Tibial nerve (tissue), 4 donors: ENCODE results near the gene CACNA1E. TPM values are rescaled to one million over a fixed set of nuclear protein-coding genes. Genes with fewer than 3 reads are reported as not detected.

ENCODE experiments used
- DNase-seq, 2 donors: peaks; one replicate each; pipeline ENCODE4 v3.0.0-alpha.2; 2019; ENCODE audit warnings: low spot score in 2 of 2
- H3K27ac ChIP-seq, 4 donors: fragments of 200-600 bp; sonication (generic) in 3 of 4; one replicate each; pipeline ENCODE4 v1.5.1; 2017 to 2019; ENCODE audit warnings: mild to moderate bottlenecking in 1 of 4
- H3K27me3 ChIP-seq, 2 donors: fragments of 200-600 bp; sonication (generic) in 1 of 2; one replicate each; pipeline versions ENCODE4 v1.5.1 to v1.6.0; 2017 to 2019
- H3K36me3 ChIP-seq, 3 donors: fragments of 200-600 bp; sonication (generic); one replicate each; pipeline ENCODE4 v1.5.1; 2018 to 2019
- H3K4me1 ChIP-seq, 4 donors: fragments of 200-600 bp; sonication (generic) in 3 of 4; one replicate each; pipeline ENCODE4 v1.5.1; 2017 to 2019
- H3K4me3 ChIP-seq, 4 donors: fragments of 200-600 bp; sonication (generic) in 3 of 4; one replicate each; pipeline ENCODE4 v1.5.1; 2017 to 2019; ENCODE audit warnings: mild to moderate bottlenecking in 1 of 4, moderate library complexity in 1 of 4
- H3K9me3 ChIP-seq, 4 donors: fragments of 200-600 bp; sonication (generic) in 3 of 4; one replicate each; pipeline ENCODE4 v1.5.1; 2017 to 2019
- CTCF ChIP-seq, 5 experiments: fragments of 200-600 bp in 3 of 5; fragments of 450-650 bp in 2 of 5; sonication (generic) in 3 of 5; IDR thresholded peaks; one replicate each; pipeline ENCODE4 v1.5.1; 2016 to 2019; ENCODE audit warnings: antibody characterized with exemption in 5 of 5, mild to moderate bottlenecking in 3 of 5, moderate library complexity in 2 of 5
- EP300 ChIP-seq, 2 donors: sonication (generic); formaldehyde crosslinking; IDR thresholded peaks; one replicate each; pipeline ENCODE4 v1.6.1; 2017; ENCODE audit warnings: antibody characterized with exemption in 2 of 2, mild to moderate bottlenecking in 1 of 2
- POLR2A ChIP-seq, 2 donors: fragments of 450-650 bp; IDR thresholded peaks; one replicate each; pipeline ENCODE4 v1.6.1; 2017; ENCODE audit warnings: antibody characterized with exemption in 2 of 2, mild to moderate bottlenecking in 2 of 2, moderate library complexity in 2 of 2
- WGBS, 2 donors: methylation state at CpG; one replicate each; pipeline ENCODE4 v1.1.5; 2018; 5-methylcytosine and 5-hydroxymethylcytosine counted together
- total RNA-seq, 4 donors: library from RNA; depleted of rRNA; stranded (reverse); fragments of >200 nt; gene quantifications; one replicate each; pipeline ENCODE4 v1.1.0, GENCODE V29; 2016

The CACNA1E gene
- total RNA-seq, 4 donors from 2014 or later = not detected

- H3K9me3 ChIP-seq = no peaks in the 10 kb centered on the region
- H3K36me3 ChIP-seq = no peaks in the 10 kb centered on the region
- H3K4me1 ChIP-seq = no peaks in the 10 kb centered on the region
- TF ChIP-seq CTCF (IDR thresholded peaks at IDR 0.05) = no peak
- TF ChIP-seq EP300 (IDR thresholded peaks at IDR 0.05) = no peak
- no peak for TF ChIP-seq POLR2A (IDR thresholded peaks at IDR 0.05)
- H3K4me3 ChIP-seq = no peak overlapping the region
- no peak overlapping the region for H3K27ac ChIP-seq
- DNase-seq = no peak
- WGBS, 2 donors = 83% methylated on average over 4 of the region's 4 CpGs
- no peaks in the 10 kb centered on the region for H3K27me3 ChIP-seq
Observed at GRCh38 chr1:181568736-181569135, 85.4 kb downstream of the CACNA1E start.

GRCh38 chr1:181577475-181577874 is 94.2 kb downstream of the CACNA1E start:
- no peaks in the 10 kb centered on the region for H3K27me3 ChIP-seq
- no peaks in the 10 kb centered on the region for H3K4me1 ChIP-seq
- WGBS, 2 donors = 88 to 89% methylated on average over 8 of the region's 8 CpGs
- DNase-seq = no peak
- H3K27ac ChIP-seq = no peak overlapping the region
- no peaks in the 10 kb centered on the region for H3K36me3 ChIP-seq
- TF ChIP-seq CTCF (IDR thresholded peaks at IDR 0.05) (no peak), EP300 (IDR thresholded peaks at IDR 0.05) (no peak), POLR2A (IDR thresholded peaks at IDR 0.05) (no peak)
- no peaks in the 10 kb centered on the region for H3K9me3 ChIP-seq
- no peak overlapping the region for H3K4me3 ChIP-seq

- TF ChIP-seq CTCF (IDR thresholded peaks at IDR 0.05) (no peak), EP300 (IDR thresholded peaks at IDR 0.05) (no peak), POLR2A (IDR thresholded peaks at IDR 0.05) (no peak)
- no peak overlapping the region for H3K4me3 ChIP-seq
- WGBS, 2 donors = 48 to 54% methylated on average over 3 of the region's 3 CpGs
- no peaks in the 10 kb centered on the region for H3K4me1 ChIP-seq
- no peak overlapping the region for H3K27ac ChIP-seq
- no peaks in the 10 kb centered on the region for H3K27me3 ChIP-seq
- DNase-seq = no peak
- no peaks in the 10 kb centered on the region for H3K36me3 ChIP-seq
- H3K9me3 ChIP-seq = no peaks in the 10 kb centered on the region
Observed at GRCh38 chr1:181583598-181583997, 100.3 kb downstream of the CACNA1E start.

- no peaks in the 10 kb centered on the region for H3K27me3 ChIP-seq
- H3K9me3 ChIP-seq = no peaks in the 10 kb centered on the region
- no peak overlapping the region for H3K4me3 ChIP-seq
- no peak for DNase-seq
- WGBS, 2 donors = 77 to 81% methylated on average over 10 of the region's 10 CpGs
- no peak overlapping the region for H3K27ac ChIP-seq
- TF ChIP-seq EP300 (IDR thresholded peaks at IDR 0.05) (no peak), POLR2A (IDR thresholded peaks at IDR 0.05) (no peak), CTCF (IDR thresholded peaks at IDR 0.05) (no peak)
- no peaks in the 10 kb centered on the region for H3K4me1 ChIP-seq
- H3K36me3 ChIP-seq = no peaks in the 10 kb centered on the region
Observed at GRCh38 chr1:181587870-181588438, 104.6 kb downstream of the CACNA1E start.

- 80 to 84% methylated on average over 4 of the region's 4 CpGs for WGBS, 2 donors
- DNase-seq = no peak
Observed at GRCh38 chr1:181588631-181589030, 105.3 kb downstream of the CACNA1E start.

More at GRCh38 chr1:181588631-181589030, 105.3 kb downstream of the CACNA1E start:
- Histone ChIP-seq H3K27me3 (no peaks in the 10 kb centered on the region), H3K9me3 (no peaks in the 10 kb centered on the region), H3K4me1 (no peaks in the 10 kb centered on the region), H3K27ac (no peak overlapping the region), H3K36me3 (no peaks in the 10 kb centered on the region), H3K4me3 (no peak overlapping the region)
- TF ChIP-seq EP300 (IDR thresholded peaks at IDR 0.05) (no peak), CTCF (IDR thresholded peaks at IDR 0.05) (no peak), POLR2A (IDR thresholded peaks at IDR 0.05) (no peak)
